SK-N-MC (cell line): ENCODE data around the gene S100PBP.

Source experiments
- DNase-seq: peaks from one replicate; pipeline ENCODE4 v3.0.0-alpha.2; 2011; ENCODE audit warnings: low read depth, low spot score
- H3K27ac ChIP-seq: fragments of 200-600 bp; sonication (generic); 2 replicates; pipeline ENCODE4 v1.5.1; 2016; ENCODE audit warnings: mixed run types
- H3K36me3 ChIP-seq: fragments of 200-600 bp; sonication (generic); 2 replicates; pipeline ENCODE4 v1.6.1; 2017; ENCODE audit warnings: antibody characterized with exemption, low read length, mixed read lengths; ENCODE audit not compliant: insufficient read depth
- H3K4me3 ChIP-seq: fragments of 200-600 bp; sonication (generic); 2 replicates; pipeline ENCODE4 v1.5.1; 2016
- H3K9ac ChIP-seq: fragments of 200-600 bp; sonication (generic); 2 replicates; pipeline ENCODE4 v1.8.0; 2017; ENCODE audit warnings: mixed run types, mixed read lengths; ENCODE audit not compliant: insufficient read length
- H3K9me3 ChIP-seq: fragments of 200-600 bp; sonication (generic); 2 replicates; pipeline ENCODE4 v1.6.1; 2017; ENCODE audit warnings: low read depth, mild to moderate bottlenecking, antibody characterized with exemption, low read length, moderate library complexity, mixed read lengths
- EZH2 ChIP-seq: fragments of 200-600 bp; sonication (generic); IDR thresholded peaks from one replicate; pipeline ENCODE4 v1.6.1; 2017; ENCODE audit warnings: antibody characterized with exemption
- FOXP2 ChIP-seq: optimal IDR thresholded peaks from 2 replicates; pipeline ENCODE3; 2011; ENCODE audit warnings: mild to moderate bottlenecking, moderate library complexity; ENCODE audit not compliant: insufficient read depth; ENCODE audit errors: extremely low read length, control extremely low read depth
- POLR2AphosphoS5 ChIP-seq: IDR thresholded peaks from 2 replicates; pipeline ENCODE4 v1.6.1; 2012; ENCODE audit warnings: mild to moderate bottlenecking, low read depth, low read length, borderline replicate concordance

S100PBP gene

DNA sequence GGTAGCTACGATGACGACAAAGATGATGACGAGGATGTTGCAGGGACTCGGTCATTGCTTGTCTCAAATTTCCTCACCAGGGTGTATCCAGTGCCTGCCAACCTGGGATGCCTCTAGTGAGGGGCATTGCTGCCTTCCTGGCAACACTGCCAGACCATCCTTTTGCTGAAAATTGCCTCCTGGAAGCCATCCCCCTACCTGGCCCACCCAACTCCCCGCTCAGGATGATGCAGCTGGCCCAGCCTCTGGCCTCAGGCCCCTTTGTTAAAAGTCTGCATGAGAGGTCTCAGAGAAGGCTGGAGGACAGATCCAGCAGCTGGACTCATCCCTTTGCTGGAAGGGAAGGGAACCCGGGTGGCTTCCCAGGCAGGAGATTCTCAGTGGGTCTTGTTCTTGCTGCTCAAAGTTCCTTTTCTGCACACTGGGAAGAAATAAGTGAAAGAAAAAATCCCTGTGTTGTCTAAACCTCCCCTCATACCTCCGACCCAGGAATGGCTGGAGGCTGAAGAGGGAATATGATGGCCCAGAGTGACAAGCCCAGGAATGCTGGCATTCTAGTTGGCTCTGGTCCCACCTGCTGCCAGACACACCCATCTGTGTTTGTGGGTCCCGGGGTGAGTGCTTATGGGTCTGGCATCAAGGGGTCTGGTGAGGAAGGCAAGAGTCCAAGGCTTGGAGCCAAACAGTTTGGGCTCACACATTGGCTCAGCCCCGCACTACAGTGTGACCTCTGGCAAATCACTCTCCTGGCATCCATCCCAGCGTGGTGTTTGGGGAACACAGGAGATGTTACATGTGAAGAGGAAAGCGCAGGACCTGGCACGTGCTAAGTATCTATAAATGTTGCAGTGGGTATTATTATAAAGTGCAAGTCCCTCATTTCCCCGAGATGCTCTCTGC is 60.0 kb downstream of the S100PBP start:
- DNase-seq, result no peak
- TF ChIP-seq FOXP2 (no peak), EZH2 (no peak), POLR2AphosphoS5 (no peak)
- no peaks in the 10 kb centered on the region for H3K9me3 ChIP-seq
- H3K36me3 ChIP-seq, result no peaks in the 10 kb centered on the region
- H3K27ac ChIP-seq, result no peak overlapping the region
- no peak overlapping the region for H3K4me3 ChIP-seq
- H3K9ac ChIP-seq, result no peak overlapping the region

DNA sequence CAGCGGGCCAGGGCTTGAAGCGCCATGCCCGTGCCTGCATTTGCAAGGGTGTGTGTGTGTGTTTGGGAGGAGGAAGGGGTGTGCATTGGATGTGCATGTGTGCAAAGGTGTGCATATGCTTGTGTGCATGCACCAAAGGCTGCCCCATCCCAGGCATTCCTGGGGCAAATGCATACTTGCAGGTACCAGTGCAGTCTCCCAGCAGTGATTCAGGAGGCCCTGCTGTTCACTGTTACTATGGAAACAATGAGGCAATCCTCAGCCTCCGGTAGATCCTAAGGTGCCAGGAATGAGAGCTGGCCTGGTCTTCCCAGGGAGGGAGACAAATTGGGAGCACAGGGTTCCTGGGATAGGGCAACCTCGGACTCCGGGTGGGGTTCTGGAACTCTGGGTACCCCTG is 60.7 kb downstream of the S100PBP start:
- no peak for DNase-seq
- no peak overlapping the region for H3K4me3 ChIP-seq
- TF ChIP-seq POLR2AphosphoS5 (no peak), FOXP2 (no peak), EZH2 (no peak)

DNA sequence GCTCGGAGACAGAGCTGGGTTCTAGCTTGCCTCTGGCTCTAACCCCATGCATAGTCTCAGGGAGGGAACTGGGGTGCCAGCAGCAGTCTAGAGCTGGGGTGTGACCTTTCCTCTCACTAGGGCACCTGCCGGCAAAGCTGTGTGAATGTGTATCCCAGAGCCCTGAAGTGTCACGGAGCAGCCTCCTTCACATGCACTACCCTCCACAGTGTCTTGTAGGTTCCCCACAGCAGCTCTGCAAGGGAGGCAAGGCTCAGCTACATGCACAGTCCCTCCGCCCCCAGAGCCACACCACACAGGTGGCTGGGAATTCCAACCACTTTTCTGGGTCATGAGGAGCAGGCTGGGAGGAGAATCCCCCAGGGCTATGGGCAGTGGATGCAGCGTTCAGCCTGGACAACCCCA is 61.2 kb downstream of the S100PBP start:
- TF ChIP-seq POLR2AphosphoS5 (no peak), FOXP2 (no peak), EZH2 (no peak)
- no peaks in the 10 kb centered on the region for H3K9me3 ChIP-seq
- no peaks in the 10 kb centered on the region for H3K36me3 ChIP-seq
- H3K9ac ChIP-seq, result no peak overlapping the region
- no peak overlapping the region for H3K4me3 ChIP-seq
- DNase-seq, result no peak
- no peak overlapping the region for H3K27ac ChIP-seq

More for the DNA sequence above, 60.7 kb downstream of the S100PBP start:
- Histone ChIP-seq H3K9me3 (no peaks in the 10 kb centered on the region), H3K9ac (no peak overlapping the region), H3K36me3 (no peaks in the 10 kb centered on the region), H3K27ac (no peak overlapping the region)

DNA sequence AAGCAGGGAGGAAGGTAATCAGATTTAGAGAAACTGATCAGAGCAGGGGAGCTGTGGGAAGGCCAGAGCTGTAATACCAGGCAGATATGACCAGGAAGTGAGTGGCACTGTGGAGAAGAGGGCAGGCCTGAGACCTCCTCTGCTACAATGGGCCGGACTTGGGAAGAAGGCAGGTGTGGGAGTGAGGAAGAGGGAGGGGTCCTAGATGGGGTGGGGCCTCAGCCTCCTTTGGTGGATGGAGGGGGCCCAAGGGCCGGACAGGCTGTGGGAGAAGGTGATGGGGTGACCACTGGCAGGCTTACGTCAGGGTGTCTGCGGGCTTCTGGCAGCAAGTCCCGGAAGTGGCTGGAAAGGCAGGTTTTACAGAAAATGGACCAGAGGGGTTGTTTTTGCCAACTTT is 63.8 kb downstream of the S100PBP start:
- no peak for DNase-seq
- Histone ChIP-seq H3K4me3 (no peak overlapping the region), H3K9me3 (no peaks in the 10 kb centered on the region), H3K9ac (no peak overlapping the region), H3K36me3 (no peaks in the 10 kb centered on the region), H3K27ac (no peak overlapping the region)
- TF ChIP-seq POLR2AphosphoS5 (no peak), EZH2 (no peak), FOXP2 (no peak)

DNA sequence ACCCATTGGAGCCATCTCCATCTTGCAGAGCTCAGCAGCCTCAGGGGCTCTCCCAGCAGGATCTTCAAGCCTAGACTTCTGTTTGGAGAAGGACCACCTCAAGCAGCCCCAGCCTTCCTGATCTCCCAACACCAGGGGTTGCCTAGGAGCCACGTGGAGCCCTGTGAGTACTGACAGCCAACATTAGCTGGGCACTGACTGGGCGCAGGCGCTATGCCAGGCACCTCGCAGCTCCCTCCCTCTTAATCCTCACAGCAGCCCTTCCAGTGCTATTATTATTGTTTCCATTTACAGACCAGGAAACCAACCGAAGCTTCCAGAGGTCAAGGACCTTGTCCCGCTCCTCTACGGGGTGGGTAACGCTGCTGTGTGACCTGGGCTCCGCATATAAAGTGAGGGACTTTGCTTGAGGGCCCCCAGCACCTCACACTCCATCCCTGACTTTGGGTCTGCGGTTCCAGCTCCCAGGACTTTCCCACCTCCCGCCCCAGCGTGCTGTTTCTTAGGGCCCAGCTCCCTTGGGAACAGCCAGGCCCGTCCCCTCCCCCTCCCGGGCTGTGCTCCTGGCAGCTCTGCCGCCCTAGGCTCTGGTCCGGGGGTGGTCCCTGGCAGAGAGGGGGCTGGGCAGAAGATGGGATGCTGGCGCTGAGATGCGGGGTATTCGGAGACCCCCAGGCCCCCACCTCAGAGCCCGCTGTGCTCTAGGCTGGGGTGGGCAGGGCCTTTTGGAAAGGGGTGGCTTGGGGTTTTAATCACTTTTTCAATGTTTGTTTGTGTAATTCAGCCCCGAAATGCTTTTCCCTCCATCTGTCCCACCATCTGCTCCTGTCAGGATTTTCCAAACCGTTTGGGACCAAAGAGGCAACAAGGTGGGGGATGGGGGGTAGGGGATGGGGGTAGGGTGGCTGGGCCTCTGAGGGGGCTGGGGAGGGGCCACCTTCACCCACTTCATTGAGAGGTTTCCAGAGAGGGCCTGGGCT is 64.7 kb downstream of the S100PBP start:
- H3K9ac ChIP-seq, result no peak overlapping the region
- TF ChIP-seq EZH2 (no peak), POLR2AphosphoS5 (no peak), FOXP2 (no peak)
- no peak for DNase-seq

DNA sequence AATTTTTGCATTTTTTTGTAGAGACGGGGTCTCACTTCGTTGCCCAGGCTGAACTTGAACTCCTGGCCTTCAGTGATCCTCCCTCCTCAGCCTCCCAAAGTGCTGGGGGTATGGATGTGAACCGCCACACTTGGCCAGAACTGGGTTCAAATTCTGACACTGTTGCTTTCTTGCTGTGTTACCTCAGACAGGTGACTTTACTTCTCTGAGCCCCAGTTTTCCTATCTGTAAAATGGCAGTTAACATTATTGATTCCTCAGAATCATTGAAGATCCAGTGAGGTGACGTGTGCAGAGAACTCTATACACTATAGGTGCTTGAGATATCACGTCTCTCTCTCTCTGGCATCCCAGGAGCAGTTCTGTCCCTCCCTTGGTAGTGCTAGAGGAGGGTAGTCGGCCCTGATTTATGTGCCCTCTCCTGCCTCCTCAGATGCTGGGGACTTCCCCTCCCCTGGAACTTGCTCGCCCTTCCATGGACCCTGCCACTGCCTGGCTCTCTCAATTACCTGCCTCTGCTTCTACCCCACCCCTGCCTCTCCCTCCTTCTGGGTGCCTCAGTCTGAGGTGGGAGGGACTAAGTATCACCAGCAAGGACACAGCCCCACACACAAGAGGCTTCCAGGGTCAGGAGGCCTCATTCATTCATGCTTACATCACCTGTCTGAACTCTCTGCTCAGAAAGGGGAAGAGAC is 66.0 kb downstream of the S100PBP start:
- Histone ChIP-seq H3K36me3 (no peaks in the 10 kb centered on the region), H3K4me3 (no peak overlapping the region), H3K27ac (no peak overlapping the region), H3K9me3 (no peaks in the 10 kb centered on the region), H3K9ac (no peak overlapping the region)
- TF ChIP-seq FOXP2, result no peak
- TF ChIP-seq EZH2, result no peak
- no peak for TF ChIP-seq POLR2AphosphoS5
- DNase-seq, result no peak

More for the DNA sequence above, 64.7 kb downstream of the S100PBP start:
- Histone ChIP-seq H3K4me3 (no peak overlapping the region), H3K9me3 (no peaks in the 10 kb centered on the region), H3K27ac (no peak overlapping the region), H3K36me3 (no peaks in the 10 kb centered on the region)

DNA sequence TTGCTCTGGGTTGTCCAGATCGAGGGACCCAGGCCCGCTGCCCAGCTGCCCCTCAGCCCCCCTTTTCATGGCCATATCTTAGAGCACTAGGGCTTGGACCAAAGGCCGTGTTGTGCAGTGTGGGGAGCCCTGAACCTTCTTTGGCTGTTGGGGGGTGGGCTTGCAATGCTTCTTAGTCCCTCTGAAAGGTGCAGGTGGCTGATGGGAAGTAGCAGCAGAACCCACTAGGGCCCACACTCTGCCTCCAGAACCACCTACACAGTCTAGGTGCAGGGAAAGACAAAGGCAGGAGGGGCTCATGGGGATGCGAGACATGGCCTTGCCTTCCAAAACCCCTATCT is 66.5 kb downstream of the S100PBP start:
- Histone ChIP-seq H3K27ac (no peak overlapping the region), H3K9me3 (no peaks in the 10 kb centered on the region), H3K9ac (no peak overlapping the region), H3K36me3 (no peaks in the 10 kb centered on the region), H3K4me3 (no peak overlapping the region)
- no peak for DNase-seq
- no peak for TF ChIP-seq EZH2
- TF ChIP-seq POLR2AphosphoS5, result no peak
- no peak for TF ChIP-seq FOXP2

DNA sequence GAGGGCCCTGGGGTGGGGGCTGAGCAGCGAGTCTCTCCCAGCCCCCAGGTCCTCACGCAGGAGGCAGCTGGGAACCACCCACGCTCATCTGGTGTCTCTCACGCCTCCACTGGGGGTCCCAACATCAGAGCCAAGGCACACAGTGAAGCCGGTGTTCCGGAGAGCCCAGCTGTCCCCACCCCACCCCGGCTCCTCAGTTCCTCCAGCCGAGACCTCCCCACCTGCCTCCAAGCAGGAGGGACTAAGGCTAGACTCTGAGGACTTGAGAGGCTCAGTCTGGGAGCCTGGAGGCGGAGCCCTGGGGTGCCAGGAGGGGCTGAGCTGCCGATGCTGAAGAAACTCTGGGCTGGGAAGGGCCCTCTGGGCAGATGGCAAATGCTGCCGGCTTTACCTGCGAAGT is 67.3 kb downstream of the S100PBP start:
- DNase-seq, result no peak
- no peaks in the 10 kb centered on the region for H3K9me3 ChIP-seq
- H3K4me3 ChIP-seq, result no peak overlapping the region
- H3K36me3 ChIP-seq, result no peaks in the 10 kb centered on the region
- no peak overlapping the region for H3K9ac ChIP-seq
- no peak overlapping the region for H3K27ac ChIP-seq
- no peak for TF ChIP-seq EZH2
- TF ChIP-seq POLR2AphosphoS5, result no peak
- no peak for TF ChIP-seq FOXP2

DNA sequence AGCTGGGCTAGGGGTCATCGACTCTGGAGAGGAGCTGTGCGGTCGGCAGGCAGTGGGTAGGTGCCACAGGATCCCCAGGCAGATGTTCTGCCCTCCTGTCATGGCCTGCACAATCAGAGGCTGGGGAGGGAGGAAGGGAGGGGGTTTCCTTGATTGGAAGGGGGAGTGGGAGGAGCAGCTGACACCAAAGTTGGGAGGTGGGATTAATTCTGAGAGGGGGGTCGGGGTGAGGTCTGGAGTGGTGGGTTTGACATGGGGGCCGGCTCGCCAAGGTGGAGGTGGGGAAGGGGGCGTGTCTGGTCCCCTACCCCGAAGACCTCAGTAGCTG is 68.2 kb downstream of the S100PBP start:
- Histone ChIP-seq H3K9me3 (no peaks in the 10 kb centered on the region), H3K36me3 (no peaks in the 10 kb centered on the region), H3K9ac (no peak overlapping the region), H3K4me3 (no peak overlapping the region), H3K27ac (no peak overlapping the region)
- TF ChIP-seq EZH2, result no peak
- TF ChIP-seq POLR2AphosphoS5, result no peak
- TF ChIP-seq FOXP2, result no peak
- DNase-seq, result no peak
